ENCODE data around the gene PRAC2.

Gene PRAC2

DNA sequence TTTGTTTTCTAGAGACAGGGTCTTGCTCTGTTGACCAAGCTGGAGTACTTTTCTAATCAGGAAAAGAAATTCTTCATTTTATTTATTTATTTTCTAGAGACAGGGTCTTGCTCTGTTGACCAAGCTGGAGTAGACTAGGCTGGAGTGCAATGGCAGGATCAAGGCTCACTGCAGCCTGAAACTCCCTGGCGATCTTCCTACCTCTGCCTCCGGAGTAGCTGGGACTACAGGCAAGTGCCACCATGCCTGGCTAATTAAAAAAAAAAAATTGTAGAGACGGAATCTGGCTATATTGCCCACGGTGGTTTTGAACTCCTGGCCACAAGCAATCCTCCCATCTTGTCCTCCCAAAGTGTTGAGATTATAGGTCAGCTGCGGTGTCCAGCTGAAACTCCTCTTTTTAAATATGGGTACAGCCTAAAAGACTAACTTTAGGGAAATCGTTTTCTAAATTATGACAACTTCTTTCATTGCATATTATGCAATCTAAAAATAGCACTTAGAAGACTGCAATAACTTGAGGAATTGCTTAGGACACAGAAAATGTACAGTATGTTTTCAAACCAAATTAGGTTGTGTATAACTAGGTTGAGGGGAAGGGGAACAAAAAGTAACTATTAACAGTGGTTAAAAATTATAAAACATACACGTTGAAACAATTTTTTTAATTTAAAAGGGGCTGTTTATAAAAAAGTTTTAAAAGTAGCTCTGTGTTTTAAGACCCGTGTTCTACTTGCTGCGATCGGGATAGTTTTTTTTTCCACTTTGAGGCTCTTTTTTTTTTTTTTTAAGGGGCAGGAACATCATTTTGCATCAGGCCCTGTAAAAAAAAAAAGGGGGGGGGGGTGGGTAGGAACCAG lies 5.4 kb upstream of the PRAC2 start:
- H3K4me1 Mint-ChIP-seq (ENCODE audit: low read depth), result peaks cover 17% of the 10 kb centered on the region
- peaks cover 33% of the 10 kb centered on the region for H3K27me3 Mint-ChIP-seq
- H3K36me3 Mint-ChIP-seq, result peaks cover 2% of the 10 kb centered on the region
- H3K9me3 Mint-ChIP-seq (ENCODE audit: low read depth), result no peaks in the 10 kb centered on the region
- peak overlapping the region; percentile 18 for H3K4me3 Mint-ChIP-seq
- no peak overlapping the region for H3K27ac Mint-ChIP-seq

DNA sequence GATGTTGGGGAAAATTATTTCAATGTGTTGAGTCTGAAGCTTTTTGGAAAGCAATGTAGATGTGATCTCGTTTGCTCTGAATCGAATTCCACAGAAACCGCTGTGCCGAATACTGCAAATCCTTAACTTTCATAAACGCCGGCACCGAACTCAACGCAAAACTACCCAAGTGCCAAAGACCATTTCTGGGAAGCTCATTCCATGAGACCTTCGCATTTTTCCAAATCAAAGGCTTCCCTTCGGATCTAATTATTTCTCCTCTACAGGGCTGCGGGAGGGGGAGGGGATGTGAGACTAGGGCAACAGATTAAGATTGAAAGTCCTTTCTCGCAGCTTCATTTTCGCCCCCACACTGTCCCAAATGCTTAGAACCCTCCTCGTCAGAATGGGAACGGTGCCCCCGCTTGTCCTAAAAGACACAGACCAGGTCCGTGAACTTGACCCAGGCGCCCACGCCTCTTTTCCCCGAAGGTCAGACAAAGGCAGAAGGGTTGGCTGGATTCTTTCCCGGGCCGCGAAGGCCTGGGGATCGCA lies 4.7 kb upstream of the PRAC2 start:
- peaks cover 2% of the 10 kb centered on the region for H3K36me3 Mint-ChIP-seq
- H3K4me1 Mint-ChIP-seq (ENCODE audit: low read depth), result peaks cover 20% of the 10 kb centered on the region
- H3K27me3 Mint-ChIP-seq, result peaks cover 35% of the 10 kb centered on the region
- H3K27ac Mint-ChIP-seq, result no peak overlapping the region
- H3K9me3 Mint-ChIP-seq (ENCODE audit: low read depth), result no peaks in the 10 kb centered on the region
- H3K4me3 Mint-ChIP-seq, result peak overlapping the region; percentile 35

DNA sequence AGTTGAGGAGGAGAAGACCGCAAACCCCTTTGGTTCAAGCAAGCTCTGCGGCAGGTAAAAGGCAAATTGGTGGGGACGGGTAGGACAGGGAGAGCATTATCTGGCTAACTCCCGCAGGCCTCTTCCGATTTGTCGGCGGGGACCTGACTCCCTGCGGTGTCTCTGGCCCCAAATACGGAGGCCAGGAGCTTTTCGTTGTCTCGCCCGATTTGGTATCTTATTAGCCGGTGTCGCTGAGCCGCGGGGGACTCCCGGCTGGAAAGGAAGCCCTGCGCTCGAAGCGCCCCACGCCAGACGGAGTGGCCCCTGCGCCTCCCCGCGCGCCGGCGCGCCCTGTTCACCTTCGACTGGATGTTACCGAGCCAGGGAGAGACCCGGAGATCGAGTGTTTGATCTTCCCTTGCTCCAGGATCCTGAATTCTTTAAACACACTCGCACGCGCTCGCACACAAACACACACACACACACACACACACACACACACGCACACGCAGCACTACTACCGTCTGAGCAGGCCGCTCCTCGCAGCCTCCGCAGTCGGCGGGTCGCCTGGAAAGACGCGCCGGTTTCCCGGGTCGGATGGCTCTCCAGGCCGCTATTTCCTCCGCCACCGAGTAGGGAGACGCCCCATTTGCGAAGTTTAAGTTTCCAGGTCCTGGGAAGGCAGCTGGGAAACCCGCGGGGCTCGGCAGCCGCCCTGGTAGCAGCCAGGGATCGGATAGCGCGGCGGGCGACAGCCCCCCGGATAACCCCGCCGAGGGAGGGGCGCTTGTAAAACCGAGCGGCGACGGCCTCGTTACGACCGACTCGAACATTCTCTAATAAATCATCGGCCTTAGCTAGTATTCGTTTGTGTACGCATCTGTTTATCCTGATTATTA lies 4.0 kb upstream of the PRAC2 start:
- Mint-ChIP-seq H3K9me3 (ENCODE audit: low read depth) (no peaks in the 10 kb centered on the region), H3K36me3 (peaks cover 2% of the 10 kb centered on the region), H3K4me1 (ENCODE audit: low read depth) (peaks cover 26% of the 10 kb centered on the region), H3K27me3 (peaks cover 39% of the 10 kb centered on the region), H3K27ac (no peak overlapping the region), H3K4me3 (peak overlapping the region; percentile 58)

DNA sequence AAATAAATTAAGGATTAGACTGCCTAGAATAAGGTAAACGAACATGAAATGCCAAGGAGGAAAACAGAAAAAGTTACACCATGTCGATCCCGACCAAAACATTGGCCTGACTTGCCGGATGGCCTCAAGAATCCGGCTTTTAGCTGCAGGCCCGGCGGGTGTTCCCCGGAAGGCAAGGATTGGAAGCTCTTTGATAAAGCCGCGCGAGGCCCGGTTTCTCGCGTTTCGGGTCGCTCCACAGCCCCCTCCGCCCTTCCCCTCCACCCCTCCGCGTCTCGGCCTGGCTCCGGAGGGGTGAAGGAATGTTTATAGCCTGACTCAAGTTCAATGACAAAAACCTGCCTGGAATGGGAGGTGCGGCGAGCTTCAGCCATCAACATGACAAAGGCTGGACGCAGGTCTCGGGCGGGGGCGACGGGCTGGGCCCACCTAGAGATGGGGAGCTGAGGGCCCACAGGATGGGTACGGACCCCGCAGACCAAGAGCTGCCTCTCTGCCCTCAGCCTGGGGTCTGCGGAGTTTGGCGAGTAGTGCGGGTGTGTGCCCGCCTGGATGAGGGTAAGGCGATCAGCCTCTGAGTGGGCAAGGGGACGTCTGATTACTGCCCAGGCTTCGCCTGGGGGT lies 3.2 kb upstream of the PRAC2 start:
- Mint-ChIP-seq H3K27me3 (peaks cover 41% of the 10 kb centered on the region), H3K27ac (no peak overlapping the region), H3K4me1 (ENCODE audit: low read depth) (peaks cover 33% of the 10 kb centered on the region), H3K36me3 (peaks cover 2% of the 10 kb centered on the region), H3K4me3 (peak overlapping the region; percentile 58), H3K9me3 (ENCODE audit: low read depth) (no peaks in the 10 kb centered on the region)

DNA sequence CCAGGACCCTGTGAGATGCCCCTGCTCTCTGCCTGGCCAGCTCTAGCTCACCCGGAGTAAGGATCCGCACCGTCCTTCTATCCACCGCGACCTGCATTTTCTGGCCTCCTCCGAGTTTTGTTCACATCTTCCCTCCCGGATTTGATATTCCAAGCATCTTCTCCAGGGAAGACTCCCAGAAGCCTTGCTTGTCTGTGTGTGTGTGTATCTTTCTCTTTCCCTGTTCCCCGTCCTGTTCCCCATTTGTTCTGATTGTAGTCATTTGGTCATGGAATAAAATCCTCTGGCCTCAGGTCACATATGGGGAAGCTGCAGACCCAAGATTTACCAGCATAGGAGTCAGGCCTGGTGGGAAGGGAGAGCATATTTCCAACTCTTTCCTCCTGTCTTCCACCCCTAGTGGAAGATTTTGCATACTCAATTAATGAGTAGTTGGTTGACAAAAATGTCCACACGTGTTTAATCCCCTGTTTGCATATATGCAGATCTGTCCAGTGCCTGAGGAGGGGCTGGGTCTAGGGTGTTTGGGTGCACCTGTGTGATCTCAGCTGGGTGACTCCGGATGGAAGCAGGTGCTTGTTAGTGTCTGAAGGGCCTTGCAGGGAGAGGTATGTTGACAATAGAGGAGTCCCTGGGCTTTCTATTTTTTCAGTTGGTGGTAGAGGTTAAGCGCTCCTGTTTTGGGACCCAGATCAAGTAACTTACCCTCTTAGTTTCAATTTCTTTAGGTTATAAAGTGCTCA lies 2.5 kb upstream of the PRAC2 start:
- Mint-ChIP-seq H3K27ac (no peak overlapping the region), H3K9me3 (ENCODE audit: low read depth) (no peaks in the 10 kb centered on the region), H3K36me3 (peaks cover 2% of the 10 kb centered on the region), H3K4me3 (peak overlapping the region; percentile 50), H3K4me1 (ENCODE audit: low read depth) (peaks cover 38% of the 10 kb centered on the region), H3K27me3 (peaks cover 45% of the 10 kb centered on the region)

DNA sequence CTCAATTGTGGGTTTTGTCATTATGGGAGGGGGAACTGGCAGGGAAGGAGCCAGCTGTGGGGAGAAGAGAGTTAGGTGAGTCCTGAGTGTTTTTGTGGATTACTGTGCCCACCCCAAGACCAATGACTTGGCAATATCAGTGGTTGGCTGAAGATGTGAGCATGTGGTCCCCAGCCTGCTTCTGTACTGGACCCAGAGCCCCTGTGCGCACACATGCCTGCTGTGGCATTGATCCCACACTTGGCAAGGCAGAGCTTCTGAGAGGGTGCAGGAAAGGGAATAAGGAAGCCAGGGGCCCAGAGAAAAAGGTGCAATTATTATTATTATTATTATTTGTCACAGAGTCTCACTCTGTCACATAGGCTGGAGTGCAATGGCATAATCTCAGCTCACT lies 2.0 kb upstream of the PRAC2 start:
- H3K9me3 Mint-ChIP-seq (ENCODE audit: low read depth), result no peaks in the 10 kb centered on the region
- peaks cover 50% of the 10 kb centered on the region for H3K27me3 Mint-ChIP-seq
- H3K27ac Mint-ChIP-seq, result no peak overlapping the region
- no peak overlapping the region for H3K4me3 Mint-ChIP-seq
- H3K4me1 Mint-ChIP-seq (ENCODE audit: low read depth), result peaks cover 42% of the 10 kb centered on the region
- peaks cover 2% of the 10 kb centered on the region for H3K36me3 Mint-ChIP-seq

DNA sequence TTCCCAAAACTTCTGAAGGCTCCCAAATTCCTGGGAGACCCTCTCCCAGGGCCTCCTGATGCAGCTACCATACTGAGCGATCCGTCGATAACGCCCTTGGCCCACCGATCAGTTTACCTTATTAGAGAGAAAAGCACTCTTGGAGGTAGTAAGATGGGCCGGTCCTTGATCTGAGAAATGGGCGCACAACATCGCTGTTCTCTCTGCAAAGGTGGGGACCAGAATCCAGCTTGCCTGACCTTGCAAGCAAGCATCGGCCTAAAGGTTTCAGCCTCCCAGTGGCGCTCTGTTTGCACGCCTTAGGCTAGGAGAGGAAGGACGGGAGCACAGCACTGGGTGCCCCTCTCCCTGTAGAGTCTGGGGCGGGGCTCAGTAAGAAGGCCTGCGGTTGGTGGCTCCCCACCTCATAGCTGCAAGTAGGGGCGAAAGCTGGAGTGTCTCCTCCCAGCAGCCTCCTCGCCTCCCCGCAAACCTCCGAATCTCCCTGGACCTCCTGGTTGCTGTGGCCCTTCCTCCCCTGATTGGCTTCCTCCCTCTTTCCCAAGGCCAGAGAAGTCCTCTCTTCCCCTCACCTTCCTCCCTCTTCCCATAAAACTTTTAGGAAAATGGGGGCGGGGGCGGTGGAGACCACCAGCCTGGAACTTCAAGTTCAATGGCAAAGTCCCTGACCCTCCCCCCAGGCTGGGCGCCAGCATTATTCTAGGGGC lies 631 bp upstream of the PRAC2 start, which contains the start of gene PRAC1:
Gene PRAC1, minus strand, starts transcription at position 318 of the 707 bp plus-strand sequence. Its CDS starts 126 bp downstream, at position 192.
- peaks cover 57% of the 10 kb centered on the region for H3K27me3 Mint-ChIP-seq
- peak within 1 kb of the TSS; percentile 79 for H3K4me3 Mint-ChIP-seq
- H3K4me1 Mint-ChIP-seq (ENCODE audit: low read depth), result peaks cover 51% of the 10 kb centered on the region
- no peak within 1 kb of the TSS for H3K27ac Mint-ChIP-seq
- H3K36me3 Mint-ChIP-seq, result peaks cover 2% of the 10 kb centered on the region
- H3K9me3 Mint-ChIP-seq (ENCODE audit: low read depth), result no peaks in the 10 kb centered on the region

DNA sequence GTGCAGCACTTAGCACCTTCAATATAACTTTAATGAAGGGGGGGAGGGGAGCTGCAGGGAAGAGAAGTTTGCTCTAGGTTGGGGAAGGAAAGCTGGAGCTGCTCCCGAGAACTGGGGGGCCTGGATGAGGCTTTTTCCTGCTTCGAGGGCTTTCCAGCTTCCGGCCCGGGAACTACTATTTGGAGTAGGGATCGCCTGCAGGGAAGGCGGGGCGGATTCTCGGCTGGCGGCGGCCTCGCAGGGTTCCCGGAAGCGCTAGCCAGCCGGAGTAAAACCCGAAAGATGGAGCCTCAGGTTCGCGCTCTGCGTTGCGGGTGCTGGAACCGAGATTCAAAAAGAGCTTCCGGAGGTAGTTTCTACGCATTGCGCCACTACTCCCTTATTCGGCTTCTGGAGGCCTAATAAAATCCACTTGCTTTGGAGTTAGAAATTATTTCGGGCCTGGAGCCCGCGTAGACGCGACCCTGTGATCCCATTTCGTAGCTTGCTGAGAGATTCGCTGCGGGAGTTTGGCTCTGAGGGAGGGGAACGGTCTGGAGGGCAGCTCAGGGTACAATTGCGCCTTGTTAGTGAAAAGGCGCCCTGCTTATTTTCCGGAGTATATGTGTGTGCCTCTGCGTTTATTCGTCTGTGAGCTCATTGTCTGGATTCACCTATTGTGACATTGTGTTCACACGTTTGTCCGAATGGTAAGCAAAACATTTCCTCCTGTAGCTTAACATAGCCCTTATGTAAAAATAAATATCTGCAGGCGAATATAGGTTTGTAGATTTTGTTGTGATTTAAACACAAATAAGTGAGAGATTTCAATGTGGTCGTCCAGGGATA lies 652 bp downstream of the PRAC2 start:
- Mint-ChIP-seq H3K36me3 (no peaks in the 10 kb centered on the region), H3K27me3 (peaks cover 50% of the 10 kb centered on the region), H3K4me1 (ENCODE audit: low read depth) (peaks cover 47% of the 10 kb centered on the region), H3K9me3 (ENCODE audit: low read depth) (no peaks in the 10 kb centered on the region), H3K4me3 (peak overlapping the region; percentile 79), H3K27ac (no peak overlapping the region)

DNA sequence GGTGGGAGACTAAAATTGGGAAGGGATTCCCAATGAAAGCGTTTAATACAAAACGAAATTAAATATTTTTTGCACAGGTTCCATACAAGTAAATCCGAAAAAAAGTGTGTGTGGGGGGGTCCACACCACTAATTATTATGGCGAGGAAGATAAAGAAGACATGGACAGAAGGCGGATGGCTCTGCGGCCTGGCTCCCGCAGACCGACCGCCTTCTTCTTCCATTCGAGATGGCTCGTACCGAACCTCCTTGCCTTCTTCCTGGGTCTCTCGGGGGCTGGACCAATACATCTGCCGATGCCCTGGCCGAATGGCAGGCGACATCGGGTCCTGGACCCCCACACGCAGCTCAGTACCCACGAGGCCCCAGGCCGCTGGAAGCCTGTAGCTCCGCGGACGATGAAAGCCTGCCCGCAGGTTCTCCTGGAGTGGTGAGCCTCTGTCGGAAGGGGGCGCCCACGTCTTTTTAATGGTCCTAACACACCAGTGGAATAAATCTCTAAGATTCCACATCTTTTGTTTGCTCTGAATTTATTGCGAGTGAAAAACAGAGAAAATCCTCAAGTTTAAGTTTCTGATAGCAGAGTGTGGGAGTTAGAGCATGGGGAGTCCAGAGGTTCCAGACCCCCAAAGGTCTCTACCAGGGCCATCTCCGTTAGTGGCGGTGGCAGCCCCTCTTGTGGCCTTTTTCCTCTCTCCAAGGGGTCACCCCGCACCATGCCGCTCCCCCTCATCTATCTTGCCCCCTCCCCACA lies 1.4 kb downstream of the PRAC2 start:
- H3K27ac Mint-ChIP-seq, result no peak overlapping the region
- peak overlapping the region; percentile 79 for H3K4me3 Mint-ChIP-seq
- no peaks in the 10 kb centered on the region for H3K36me3 Mint-ChIP-seq
- H3K4me1 Mint-ChIP-seq (ENCODE audit: low read depth), result peaks cover 47% of the 10 kb centered on the region
- H3K27me3 Mint-ChIP-seq, result peaks cover 51% of the 10 kb centered on the region
- no peaks in the 10 kb centered on the region for H3K9me3 Mint-ChIP-seq (ENCODE audit: low read depth)

DNA sequence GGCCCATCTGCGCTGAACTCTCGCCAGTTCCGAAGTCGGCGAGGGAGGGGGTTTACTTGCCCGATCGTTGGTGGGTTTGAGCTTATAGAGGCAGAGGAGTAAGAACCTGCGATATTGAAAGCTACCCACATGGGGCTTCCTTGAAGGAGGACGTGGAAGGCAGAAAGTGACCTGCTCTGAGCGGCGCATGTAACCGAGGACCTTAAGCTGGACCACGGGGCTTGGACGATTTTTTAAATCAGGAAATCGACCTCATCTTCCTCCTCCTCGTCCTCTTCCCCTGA lies 2.0 kb downstream of the PRAC2 start:
- peak overlapping the region; percentile 56 for H3K4me3 Mint-ChIP-seq

DNA sequence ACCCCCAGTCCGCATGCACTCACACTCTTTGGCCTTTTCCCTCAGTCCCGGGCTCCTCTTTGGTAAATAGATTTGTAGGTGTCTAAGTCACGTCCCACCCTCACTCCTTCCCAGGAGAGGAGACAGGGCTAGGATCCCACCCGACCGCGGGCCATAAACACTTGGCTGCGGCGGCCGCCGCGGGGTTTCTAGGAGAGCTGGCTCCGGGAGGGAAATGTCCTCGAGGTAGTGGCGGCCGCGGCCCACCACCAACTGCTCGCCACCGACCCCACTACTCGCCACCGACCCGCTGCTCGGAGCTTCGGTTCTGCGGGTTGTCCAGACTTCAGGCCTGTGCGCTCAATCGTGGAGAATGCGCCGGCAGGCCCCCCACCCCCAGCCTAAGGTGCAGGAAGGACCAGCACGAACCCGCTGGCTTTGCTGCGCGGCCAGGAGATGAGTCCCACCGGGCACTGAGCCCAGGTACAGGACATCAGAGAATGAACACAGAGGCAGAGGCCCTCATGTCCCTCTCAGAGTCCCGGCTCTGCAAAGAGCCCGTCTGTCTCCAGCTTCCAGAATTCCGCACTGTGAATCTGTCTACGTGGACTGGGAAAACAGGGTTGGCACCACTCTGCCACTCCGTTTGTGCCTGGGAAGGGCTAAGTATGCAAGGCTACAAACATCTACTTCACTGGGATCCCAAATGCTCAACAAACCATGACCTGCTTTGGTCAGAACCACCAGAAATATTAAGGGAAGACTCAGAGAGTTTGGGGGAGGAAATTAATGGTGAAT lies 2.5 kb downstream of the PRAC2 start:
- Mint-ChIP-seq H3K27ac (no peak overlapping the region), H3K27me3 (peaks cover 53% of the 10 kb centered on the region), H3K4me3 (peak overlapping the region; percentile 56), H3K4me1 (ENCODE audit: low read depth) (peaks cover 45% of the 10 kb centered on the region), H3K9me3 (ENCODE audit: low read depth) (no peaks in the 10 kb centered on the region), H3K36me3 (no peaks in the 10 kb centered on the region)

More for the DNA sequence above, 2.0 kb downstream of the PRAC2 start:
- Mint-ChIP-seq H3K4me1 (ENCODE audit: low read depth) (peaks cover 48% of the 10 kb centered on the region), H3K27me3 (peaks cover 51% of the 10 kb centered on the region), H3K36me3 (no peaks in the 10 kb centered on the region), H3K9me3 (ENCODE audit: low read depth) (no peaks in the 10 kb centered on the region), H3K27ac (no peak overlapping the region)
